Fibroblast of peridontal ligament (primary cell): ENCODE measurements around the gene POC1B.

Experiments
- DNase-seq: peaks from one replicate; pipeline ENCODE4 v3.0.0-alpha.2; 2010; ENCODE audit errors: extremely low read depth

The POC1B gene

GRCh38 chr12:89497005-89497404 lies 28.8 kb downstream of the POC1B start:
- DNase-seq = no peak

DNA sequence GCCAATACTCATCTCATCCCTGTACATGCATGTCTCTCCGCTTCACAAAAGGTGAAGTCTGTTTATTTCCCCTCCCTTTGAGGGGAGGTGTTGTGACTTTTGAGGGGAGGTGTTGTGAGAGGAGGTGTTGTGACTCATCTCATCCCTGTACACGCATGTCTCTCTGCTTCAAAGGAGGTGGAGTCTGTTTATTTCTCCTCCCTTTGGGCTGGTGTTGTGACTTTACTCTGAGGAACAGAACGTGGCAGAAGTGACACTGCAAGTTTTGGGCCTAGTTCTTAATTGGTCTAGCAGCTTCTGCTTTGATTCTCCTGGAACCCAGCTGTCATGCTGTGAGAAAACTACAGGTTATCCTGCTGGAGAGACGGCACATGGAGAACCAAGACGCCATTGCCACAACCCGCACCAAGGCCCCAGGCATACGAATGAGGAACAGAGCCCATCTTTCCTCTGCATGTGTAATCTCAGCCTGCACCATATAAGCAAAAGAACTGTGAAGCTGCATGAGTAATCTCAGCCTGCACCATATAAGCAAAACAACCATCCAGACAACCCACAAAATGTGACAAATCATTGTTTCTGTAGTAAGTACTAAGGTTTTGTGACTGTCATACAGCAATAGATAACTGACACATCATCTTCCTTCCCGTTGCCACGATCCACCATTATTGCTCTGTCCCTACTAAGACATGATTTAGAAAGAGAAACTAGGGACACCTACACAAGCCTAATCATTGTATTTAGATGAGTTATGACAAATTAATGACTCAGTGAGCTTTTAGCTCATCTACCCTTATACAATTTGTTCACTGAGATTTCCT lies 31.2 kb downstream of the POC1B start:
- peak; percentile 35 for DNase-seq

DNA sequence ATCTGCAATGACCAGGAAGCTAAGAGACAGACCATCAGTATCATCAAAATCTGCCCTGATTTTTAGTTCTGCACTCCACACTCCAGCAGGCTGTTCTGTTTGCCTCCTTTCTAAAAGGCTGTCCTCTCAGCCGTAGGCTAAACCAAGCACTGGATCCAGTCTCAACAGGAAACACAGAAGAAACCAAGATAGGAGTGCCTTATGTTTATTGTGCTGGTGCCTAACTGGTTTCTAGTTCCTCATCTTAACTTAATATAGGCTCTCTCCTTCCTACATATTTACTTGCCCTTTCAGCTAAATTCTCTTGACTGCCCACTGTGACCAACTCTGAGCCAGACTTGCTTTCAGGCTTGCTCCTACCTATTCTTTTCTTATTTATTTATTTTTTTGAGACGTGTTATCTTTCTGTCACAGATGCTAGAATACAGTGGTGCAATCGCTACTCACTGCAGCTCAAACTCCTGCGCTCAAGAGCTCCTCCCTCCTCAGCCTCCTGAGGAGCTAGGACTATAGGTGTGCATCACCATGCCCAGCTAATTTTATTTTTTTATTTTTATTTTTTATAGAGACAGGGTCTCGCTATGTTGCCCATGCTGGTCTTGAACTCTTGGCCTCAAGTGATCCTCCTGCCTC lies 32.1 kb downstream of the POC1B start:
- no peak for DNase-seq

- DNase-seq = no peak
Observed at GRCh38 chr12:89492883-89493282, 33.0 kb downstream of the POC1B start.

GRCh38 chr12:89490922-89491321 lies 34.9 kb downstream of the POC1B start:
- DNase-seq = no peak

DNA sequence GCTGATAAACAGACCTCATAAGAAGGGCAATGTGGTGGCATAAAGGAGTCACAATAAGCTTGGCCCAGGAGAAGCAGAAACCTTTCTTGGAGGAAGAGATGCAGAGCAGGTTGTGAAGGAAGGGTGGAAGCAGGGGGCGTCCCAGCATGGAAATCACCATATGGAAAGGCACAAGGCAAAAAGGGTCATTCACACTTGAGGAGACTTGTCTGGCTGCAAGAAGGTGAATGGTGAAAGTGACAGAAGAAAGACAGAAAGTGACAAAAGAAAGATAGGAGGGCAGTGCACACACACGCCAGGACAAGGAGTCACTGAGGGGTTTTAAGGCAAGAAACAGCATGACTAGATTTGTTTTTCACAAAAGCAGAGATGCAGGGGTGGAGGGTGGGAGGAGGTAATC lies 39.6 kb downstream of the POC1B start:
- no peak for DNase-seq

- DNase-seq = no peak
Observed at GRCh38 chr12:89484470-89484869, 41.4 kb downstream of the POC1B start.

GRCh38 chr12:89481213-89481914 lies 44.5 kb downstream of the POC1B start:
- no peak for DNase-seq

- DNase-seq = no peak
Observed at GRCh38 chr12:89479982-89480381, 45.9 kb downstream of the POC1B start.

DNA sequence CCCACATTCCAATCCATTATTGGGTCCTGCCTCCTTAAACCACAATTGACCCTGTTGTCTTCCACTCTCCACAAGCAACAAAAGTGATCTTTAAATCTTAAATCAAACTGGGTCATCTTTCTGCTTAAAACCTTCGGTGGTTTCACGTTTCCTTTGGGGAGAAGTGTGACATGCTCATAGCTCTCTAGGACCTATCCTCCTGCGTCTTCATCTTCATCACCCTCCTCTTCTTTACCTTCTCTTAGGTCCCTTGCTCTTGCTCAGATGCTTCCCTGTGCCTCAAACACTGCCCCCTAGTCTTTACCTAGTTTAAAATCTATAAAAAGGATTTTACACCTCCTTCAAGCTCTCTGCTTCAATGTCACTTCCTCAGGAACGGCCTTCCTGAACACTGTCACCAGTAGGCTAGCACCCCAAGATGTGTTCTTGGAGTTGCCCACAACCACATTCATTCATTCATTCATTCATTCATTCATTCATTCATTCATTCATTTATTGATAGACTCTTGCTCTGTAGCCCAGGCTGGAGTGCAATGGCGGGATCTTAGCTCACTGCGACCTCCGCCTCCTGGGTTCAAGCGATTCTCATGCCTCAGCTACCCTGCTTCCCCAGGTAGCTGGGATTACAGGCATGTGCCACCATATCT lies 48.1 kb downstream of the POC1B start:
- no peak for DNase-seq

DNA sequence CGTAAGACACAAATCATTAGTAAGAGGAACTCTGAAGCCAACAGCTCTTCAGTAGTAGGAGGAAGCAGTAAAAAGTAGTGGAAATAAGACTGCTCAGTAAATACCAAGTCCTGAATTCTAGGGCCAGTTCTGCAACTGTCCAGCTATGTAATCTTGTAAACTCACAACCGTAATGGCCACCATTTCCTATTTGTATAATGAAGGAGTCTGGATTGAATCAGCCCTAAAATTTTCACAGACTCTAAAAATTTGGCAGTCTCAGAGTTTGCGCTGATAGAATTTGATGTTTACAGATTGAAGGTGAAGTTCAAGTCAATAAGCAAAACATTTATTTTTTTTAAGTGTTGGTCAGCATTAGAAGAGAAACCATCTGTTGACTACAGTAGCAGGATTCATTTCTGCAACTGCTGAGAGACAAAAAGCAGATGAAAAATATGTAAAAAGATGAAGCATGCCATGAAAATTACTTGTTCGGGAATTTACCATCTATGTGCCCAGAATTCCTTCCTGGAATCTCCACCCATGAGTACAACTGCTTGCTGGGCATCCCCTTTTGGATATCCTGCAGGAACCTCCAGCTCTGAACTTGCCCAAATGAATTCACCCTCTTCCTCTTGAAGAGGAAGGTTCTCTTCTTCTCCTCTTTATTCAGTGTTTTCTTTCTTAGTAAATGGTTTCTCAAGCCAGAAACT lies 48.8 kb downstream of the POC1B start:
- no peak for DNase-seq

GRCh38 chr12:89476232-89476631 lies 49.6 kb downstream of the POC1B start:
- DNase-seq = no peak

- DNase-seq = no peak
Observed at GRCh38 chr12:89475203-89475990, 50.5 kb downstream of the POC1B start.

DNA sequence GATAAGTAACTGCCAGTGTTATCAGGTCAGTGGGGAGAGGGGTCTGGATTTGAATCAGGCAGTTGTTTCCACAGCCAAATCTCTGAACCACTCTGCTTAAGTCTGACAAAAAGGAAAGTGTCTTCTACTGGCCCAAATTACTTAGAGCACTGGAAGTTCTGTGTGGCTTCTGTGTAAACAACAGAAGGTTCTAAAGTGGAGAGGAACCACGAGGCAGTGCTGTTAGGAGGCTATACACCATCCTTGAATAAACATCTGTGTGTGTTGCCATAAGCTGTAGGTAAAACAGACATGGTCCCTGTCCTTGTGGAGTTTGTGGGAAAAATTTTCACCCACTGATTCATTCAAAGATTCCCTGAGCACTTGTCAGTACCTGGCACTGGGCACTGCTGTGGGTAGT lies 51.2 kb downstream of the POC1B start:
- no peak for DNase-seq

- peak; percentile 80 for DNase-seq
Observed at GRCh38 chr12:89472508-89472907, 53.3 kb downstream of the POC1B start.

DNA sequence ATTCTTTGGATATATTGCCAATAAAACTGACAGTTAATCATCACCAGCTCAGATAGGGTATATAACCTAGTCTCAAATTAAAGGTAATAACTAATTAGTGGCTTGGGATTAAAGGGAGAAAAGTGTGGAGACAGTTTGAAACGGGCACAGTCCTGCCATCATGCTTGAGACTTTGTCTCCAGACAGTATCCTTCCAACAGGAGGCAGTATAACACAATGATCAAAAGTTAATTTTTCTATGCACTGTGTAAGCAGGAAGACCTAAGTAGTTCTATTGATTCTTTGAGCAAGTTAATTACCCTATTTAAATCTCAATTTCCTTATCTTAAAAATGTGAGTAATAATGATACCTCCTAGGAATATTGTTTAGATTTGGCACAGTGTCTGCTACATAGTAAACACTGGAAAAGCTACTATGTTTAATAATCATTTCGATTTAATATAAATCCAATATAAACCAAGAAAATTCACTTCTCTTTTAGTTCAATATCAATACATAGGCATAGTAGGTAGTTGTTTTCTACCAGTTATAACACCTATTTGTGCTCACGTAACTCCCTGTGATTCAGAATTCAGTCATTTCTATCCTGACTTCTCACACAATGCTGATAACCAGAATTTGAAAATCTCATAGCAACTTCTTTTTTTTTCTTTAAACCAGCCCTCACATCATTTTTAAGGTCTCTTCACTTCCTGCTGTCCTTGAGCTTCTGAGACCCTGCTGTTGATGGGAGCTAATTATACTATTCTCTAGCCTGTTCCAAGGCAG lies 54.9 kb downstream of the POC1B start:
- DNase-seq = peak; percentile 78

DNA sequence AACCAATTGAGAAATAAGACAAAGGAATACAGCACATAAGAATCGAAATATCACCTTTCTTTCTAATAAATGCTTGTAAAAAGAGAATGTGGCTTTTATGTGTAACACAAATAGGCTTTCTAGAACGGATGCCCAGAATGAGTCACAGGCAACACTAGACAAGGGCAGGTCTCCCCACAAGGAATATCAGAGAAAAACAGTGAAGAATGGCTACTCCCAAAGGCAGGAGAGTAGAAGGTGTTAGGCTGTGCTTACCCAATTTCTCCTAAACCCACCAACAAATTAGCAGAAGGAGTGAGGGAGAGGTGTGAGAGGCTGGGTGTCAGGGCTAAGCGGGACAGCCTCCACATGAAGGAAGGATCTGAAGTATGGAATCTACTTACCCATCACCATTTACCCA lies 56.5 kb downstream of the POC1B start:
- DNase-seq = peak; percentile 49

DNA sequence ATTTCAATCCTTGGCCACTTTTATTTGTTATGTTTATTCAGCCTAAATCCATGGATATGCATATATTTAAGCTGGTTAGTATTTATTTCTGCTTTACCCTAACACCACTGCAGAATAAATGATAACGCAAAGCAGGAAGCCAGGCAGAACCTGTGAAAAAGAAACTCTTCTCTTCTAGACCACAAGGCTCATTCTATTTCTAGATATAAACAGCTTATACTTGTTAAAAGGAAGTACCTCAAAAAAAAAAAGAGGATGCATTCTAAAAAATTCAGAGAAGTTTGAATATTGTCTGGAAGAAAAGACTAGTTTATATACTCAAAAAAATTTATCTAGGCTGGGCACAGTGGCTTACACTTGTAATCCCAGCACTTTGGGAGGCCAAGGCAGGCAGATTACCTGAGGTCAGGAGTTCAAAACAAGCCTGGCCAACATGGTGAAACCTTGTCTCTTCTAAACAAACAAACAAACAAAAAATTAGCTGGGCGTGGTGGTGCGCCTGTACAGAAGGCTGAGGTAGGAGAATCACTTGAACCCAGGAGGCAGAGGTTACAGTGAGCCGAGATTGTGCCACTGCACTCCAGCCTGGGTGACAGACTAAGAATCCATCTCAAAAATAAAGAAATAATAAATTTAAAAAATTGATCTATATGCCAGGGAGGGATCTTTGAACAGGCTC lies 57.1 kb downstream of the POC1B start:
- DNase-seq = no peak

GRCh38 chr12:89468017-89468416 lies 57.8 kb downstream of the POC1B start:
- DNase-seq = no peak
